HG03280 (cell line): ENCODE results near the gene ZNF526.

Experiments
- ATAC-seq: cut with Tn5 transposase; IDR thresholded peaks from one replicate; pipeline ENCODE4 v1.9.1; 2021; ENCODE audit warnings: mild to moderate bottlenecking, moderate library complexity; ENCODE audit not compliant: unreplicated experiment

The ZNF526 gene

DNA sequence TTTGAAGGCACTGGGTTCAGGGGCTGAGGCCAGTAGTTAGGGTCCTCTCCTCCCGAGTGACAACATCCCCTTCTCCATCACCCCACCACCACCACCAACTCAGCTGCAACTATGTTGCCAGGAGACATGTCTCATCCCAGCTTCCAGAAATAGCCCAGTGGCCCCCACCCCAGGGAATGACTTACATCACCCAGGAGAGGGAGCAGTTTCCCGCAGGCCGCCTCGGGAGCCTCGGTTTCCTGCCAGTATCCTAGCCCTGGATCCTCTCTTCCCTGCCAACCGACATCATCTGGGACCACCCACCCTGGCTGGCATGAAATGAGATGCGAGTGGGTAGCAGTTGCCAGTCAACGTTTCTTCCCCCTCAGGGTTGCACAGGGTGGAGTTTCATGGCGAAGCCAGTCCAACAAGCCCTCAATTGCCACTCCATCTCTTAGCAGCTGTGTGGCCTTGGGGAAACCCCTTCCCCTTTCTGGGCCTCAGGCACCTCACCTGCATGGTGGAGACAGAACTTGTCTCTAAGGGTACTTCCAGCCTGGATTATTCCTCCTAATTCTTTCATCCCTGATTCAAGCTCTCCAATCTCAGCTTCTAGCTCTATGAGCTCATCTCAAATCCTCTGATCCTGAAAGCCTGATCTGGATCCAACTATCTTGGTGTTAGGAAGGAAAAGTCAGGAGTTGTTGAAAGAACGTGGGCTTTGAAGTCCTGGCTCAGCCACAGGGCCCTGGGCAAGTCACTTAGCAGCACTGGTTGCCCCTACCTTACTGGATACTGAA, 26.2 kb downstream of the ZNF526 start:
- no peak for ATAC-seq

DNA sequence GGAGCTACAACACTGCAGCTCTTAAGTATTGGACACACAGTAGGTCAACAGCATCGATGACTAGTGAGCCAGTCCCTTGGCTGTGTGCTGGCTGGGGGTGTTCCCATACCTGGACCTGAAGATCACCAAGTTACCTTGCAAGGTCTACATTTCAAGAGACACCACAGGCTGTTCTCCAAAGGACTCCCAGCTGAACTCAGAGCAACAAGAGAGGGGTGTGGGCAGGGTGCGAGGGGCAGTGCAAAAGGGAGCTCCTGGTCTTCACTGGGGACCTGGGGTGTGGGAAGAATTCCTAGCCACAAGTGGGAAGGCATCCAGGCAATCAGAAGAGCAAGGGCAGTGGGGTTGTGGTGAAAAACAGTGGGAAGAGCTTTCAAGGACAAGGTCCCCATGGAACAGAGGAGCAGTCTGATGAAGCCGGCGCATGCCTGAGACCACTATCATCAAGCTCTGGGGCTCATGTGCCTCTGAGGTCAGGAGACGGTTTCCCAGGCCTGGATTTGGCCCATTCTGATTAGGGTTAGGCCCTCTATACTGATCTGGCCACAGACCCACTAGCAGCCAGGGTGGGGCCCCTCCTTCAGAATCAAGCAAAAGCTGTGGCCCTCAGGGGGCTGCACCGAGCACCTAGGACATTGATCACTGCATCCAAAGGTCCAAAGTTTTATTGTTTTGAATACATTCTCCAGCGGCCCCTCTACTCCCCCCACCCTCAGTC, 27.0 kb downstream of the ZNF526 start:
- no peak for ATAC-seq

DNA sequence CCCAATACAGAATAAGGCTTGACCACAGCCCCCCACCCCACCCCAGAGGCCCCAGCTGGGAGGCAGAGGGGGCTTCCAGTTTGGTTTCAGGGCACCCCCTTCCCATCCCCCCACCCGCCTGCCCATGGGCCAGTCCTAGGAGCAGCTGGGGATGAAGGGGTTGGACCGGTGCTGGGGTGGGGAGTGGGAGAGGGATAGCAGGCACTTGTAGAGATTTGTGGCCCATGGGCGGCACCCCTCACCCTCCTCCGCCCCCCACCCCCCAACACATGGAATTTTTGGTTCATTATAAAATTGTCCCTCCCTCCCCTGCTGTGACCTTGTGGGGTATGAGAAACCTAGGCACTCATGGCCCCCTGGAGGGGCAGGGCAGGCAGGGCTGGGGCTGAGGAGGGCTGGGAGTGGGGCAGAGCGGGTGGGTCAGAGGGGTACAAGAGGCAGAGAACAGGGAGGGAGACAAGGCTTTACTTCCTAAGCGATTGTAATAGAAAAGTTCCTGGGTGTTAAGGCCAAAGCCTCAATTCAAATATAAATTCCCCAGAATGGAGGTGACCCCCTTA, 27.6 kb downstream of the ZNF526 start:
- no peak for ATAC-seq

GRCh38 chr19:42248270-42249148, 28.4 kb downstream of the ZNF526 start:
- no peak for ATAC-seq

- no peak for ATAC-seq
These were observed 29.1 kb downstream of the ZNF526 start for GRCh38 chr19:42249149-42249750.

- no peak for ATAC-seq
These were observed 29.7 kb downstream of the ZNF526 start for GRCh38 chr19:42249769-42250168.

DNA sequence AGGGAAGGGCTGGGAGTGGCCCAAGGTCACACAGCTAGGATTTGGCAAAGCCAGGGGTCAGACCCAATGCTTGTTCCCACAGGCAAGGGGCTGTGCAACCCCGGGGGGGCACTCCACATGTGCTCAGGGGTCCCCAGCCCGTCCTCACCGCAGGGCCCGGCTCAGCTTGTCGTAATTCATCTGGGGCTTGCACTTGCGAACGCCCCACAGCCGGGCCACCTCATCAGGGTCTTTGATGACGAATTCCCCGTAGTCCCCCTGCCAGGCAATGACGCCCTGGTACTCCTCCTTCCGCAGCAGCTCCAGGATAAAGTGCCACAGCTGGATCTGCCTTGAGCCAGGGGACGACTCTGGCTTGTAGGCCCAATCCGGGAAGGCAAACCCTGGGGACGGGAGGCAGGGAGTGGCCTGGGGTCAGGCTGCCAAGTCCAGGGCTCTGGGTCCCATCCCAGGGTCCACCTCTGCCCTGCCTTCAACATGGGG, 30.1 kb downstream of the ZNF526 start:
- no peak for ATAC-seq

GRCh38 chr19:42250666-42251531, 30.8 kb downstream of the ZNF526 start:
- ATAC-seq = no peak

GRCh38 chr19:42251572-42252358, 31.7 kb downstream of the ZNF526 start:
- no peak for ATAC-seq

DNA sequence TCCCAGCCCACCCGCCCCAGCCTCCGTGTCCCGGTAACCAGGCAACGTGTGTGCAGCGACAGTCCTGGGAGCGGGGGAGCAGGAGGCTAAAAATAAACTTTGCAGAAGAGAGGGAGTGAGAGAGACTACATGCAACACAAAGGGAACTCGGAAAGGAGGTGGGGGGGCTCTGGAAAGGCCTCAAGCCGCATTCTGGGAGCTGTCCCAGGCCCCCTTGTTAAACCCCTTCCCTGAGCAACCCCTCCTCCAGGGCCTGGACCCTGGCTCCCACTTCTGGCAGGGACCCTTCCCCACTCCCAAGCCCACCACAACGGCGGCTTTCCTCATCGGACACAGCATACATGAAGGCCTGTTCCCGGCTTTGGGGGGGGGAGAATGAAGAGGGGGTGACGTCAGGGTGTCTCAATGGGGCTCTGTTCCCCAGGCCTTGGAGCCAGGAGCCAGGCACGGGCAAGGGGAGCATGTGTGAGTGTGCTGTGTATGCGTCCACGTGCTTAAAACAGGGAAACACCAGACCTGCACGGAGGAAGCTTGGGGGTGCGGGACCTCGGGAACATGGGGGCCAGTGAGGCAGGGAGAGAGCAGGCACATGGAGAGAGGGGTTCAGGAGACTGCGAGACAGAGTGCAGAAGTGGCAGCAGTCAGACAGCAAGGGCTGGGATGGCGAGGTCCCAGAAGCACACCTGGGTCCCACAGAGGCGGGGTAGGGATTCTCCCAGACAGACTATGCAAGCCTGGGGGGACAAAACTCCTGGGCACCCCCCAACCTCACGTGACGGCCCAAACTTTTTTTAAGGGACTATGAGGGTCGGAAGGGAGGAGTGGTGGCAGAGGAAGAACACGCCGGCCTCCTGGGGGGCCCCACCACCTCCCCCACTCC, 32.5 kb downstream of the ZNF526 start:
- ATAC-seq = no peak

GRCh38 chr19:42253245-42254088, 33.4 kb downstream of the ZNF526 start:
- peak; percentile 20 for ATAC-seq

GRCh38 chr19:42254089-42254849, 34.2 kb downstream of the ZNF526 start:
- peak; percentile 33 for ATAC-seq

DNA sequence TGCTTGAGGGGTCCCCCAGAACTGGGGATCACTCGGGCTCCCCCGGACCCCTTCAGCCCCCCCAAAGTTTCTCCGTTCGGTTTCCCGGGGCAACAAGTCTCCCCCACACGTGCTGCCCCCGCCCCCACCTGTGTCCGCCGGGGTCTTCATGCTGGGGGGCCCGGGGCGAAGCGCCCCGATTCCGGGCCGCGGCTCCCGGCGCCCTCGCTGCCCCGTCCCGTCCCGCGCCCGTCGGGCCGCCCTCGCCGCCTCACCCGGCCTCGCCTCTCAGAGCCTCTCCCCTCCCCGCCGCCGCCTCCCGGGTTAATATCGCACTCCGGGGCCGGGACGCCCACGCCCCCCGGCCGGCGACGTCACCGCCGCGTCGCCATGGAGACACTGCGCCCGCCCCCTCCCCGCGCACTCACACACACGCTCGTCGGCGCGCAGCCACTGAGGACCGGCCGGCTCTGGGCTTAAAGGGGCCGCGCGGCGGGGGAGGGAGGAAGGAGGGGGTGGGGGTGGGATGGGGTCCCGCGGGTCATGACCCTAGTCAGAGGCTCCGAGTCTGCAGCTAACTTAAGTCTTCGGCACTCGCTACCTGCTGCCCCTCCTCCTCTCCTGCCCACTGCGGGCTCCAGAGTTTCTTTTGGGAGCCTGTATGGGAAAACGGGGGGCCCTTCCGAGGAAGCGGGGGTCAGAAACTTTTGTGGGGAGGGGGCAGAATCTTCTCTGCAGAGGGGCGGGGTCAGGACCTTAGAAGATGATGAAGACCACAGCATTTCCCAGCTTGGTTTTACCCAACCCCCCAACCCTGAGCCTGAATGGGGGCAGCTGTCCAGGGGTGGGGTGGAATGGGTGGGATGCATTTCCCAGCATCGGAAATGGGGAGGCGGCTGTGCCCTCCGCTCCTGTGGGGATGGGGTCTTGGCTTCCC, 35.0 kb downstream of the ZNF526 start, which contains the start of gene ERF:
Gene ERF, minus strand, starts transcription at position 279 of the 916 bp plus-strand sequence. Its CDS starts 129 bp downstream, at position 150.
- peak; percentile 70 for ATAC-seq

- no peak for ATAC-seq
These were observed 35.9 kb downstream of the ZNF526 start for GRCh38 chr19:42255766-42256745.
